GM12874 (cell line): Measurements from ENCODE around the gene RBM7.

Experiments
- CTCF ChIP-seq: IDR thresholded peaks from 2 replicates; pipeline ENCODE4 v1.5.1; 2011; ENCODE audit warnings: low read depth, mild to moderate bottlenecking, control low read depth, low read length, moderate library complexity; ENCODE audit not compliant: insufficient read depth

Gene RBM7

GRCh38 chr11:114397349-114397982 is 3.0 kb upstream of the RBM7 start:
- no peak for TF ChIP-seq CTCF

GRCh38 chr11:114398303-114398920 is 2.1 kb upstream of the RBM7 start:
- TF ChIP-seq CTCF, result no peak

GRCh38 chr11:114399490-114400215 is 813 bp upstream of the RBM7 start:
- TF ChIP-seq CTCF, result no peak

- TF ChIP-seq CTCF, result 0 out of 2 replicates have a peak, but pooled peaks have one; percentile 30
Observed at GRCh38 chr11:114400915-114401223, 403 bp downstream of the RBM7 start.

- TF ChIP-seq CTCF, result no peak
Observed at GRCh38 chr11:114401311-114401710, 845 bp downstream of the RBM7 start.

- no peak for TF ChIP-seq CTCF
Observed at GRCh38 chr11:114412946-114413345, 12.5 kb downstream of the RBM7 start.

GRCh38 chr11:114413958-114414357 is 13.5 kb downstream of the RBM7 start:
- no peak for TF ChIP-seq CTCF
